Measurements from ENCODE around the gene YPEL3.

Gene YPEL3

GRCh38 chr16:30092373-30093010 is 3.5 kb downstream of the YPEL3 start:
- Histone ChIP-seq H3K36me3 (ENCODE audit: control insufficient read depth in 2 of 2, insufficient read depth in 1 of 2, low read length in 2 of 2) (peaks cover 0 to 15% of the 10 kb centered on the region in 2 experiments; a peak in 1 of 3 replicates), H3K9me3 (ENCODE audit: control insufficient read depth, insufficient read depth, low read depth, low read length) (no peaks in the 10 kb centered on the region), H3K27ac (ENCODE audit: extremely low read depth, low read depth, low read length) (peak overlapping the region; percentile 8; the same call in 1 of the 2 replicates), H3K4me1 (ENCODE audit: control insufficient read depth, insufficient read depth, low read length) (no peaks in the 10 kb centered on the region), H3K4me3 (ENCODE audit: low read depth, low read length) (no peak overlapping the region)
- POLR2A ChIA-PET: interaction anchor here (0.6 to 3.3 kb wide), 11 partner anchors 13 to 405 kb away, joined by 3 to 26 read pairs (median 3); partner anchors contain the start of genes ALDOA, CORO1A, PPP4C and ZNF771
- CTCF ChIA-PET: interaction anchor here (0.6 to 5.0 kb wide), 25 partner anchors 10 to 1095 kb away, joined by 3 to 38 read pairs (median 4); partner anchors contain the start of genes DCTPP1, GDPD3, PPP4C and ZNF771
- no peak for TF ChIP-seq HOXD13 (CRISPR knock-in tag; IDR thresholded peaks at IDR 0.05; ENCODE audit: borderline replicate concordance)
- TF ChIP-seq RBAK (tag by site-specific recombination; IDR thresholded peaks at IDR 0.05): no peak
- TF ChIP-seq ZBTB8A (tag by site-specific recombination; IDR thresholded peaks at IDR 0.05): peak; percentile 56
- TF ChIP-seq ZNF629 (tag by site-specific recombination; IDR thresholded peaks at IDR 0.05): peak; percentile 87
- TF ChIP-seq ZNF513 (tag by site-specific recombination; IDR thresholded peaks at IDR 0.05): no peak
- TF ChIP-seq ZNF132 (tag by site-specific recombination; IDR thresholded peaks at IDR 0.05; ENCODE audit: borderline replicate concordance): no peak
- no peak; the same call in 1 of the 2 replicates for TF ChIP-seq TRIM28 (IDR thresholded peaks at IDR 0.05; ENCODE audit: borderline replicate concordance, low read length)
- peak; percentile 73 for TF ChIP-seq ZNF600 (tag by site-specific recombination; IDR thresholded peaks at IDR 0.05)
- no peak for TF ChIP-seq FEZF1 (tag by site-specific recombination; IDR thresholded peaks at IDR 0.05)
- no peak for TF ChIP-seq ZNF350 (tag by site-specific recombination; IDR thresholded peaks at IDR 0.05)
- peak; percentile 57; the same call in 1 of the 2 replicates for TF ChIP-seq ZNF398 (tag by site-specific recombination; IDR thresholded peaks at IDR 0.05)
- TF ChIP-seq ZNF645 (tag by site-specific recombination; IDR thresholded peaks at IDR 0.05): peak; percentile 28; the same call in 1 of the 2 replicates
- TF ChIP-seq ZNF248 (tag by site-specific recombination; IDR thresholded peaks at IDR 0.05): no peak
- no peak for TF ChIP-seq ZNF558 (tag by site-specific recombination; IDR thresholded peaks at IDR 0.05)
- TF ChIP-seq ZBTB7A (tag by site-specific recombination; IDR thresholded peaks at IDR 0.05; ENCODE audit: low read depth): peak; percentile 82
- TF ChIP-seq ZNF140 (tag by site-specific recombination; IDR thresholded peaks at IDR 0.05): no peak
- no peak for TF ChIP-seq ZNF16 (tag by site-specific recombination; IDR thresholded peaks at IDR 0.05; ENCODE audit: low read depth)
- no peak; the same call in 1 of the 2 replicates for TF ChIP-seq KLF8 (tag by site-specific recombination; IDR thresholded peaks at IDR 0.05)
- peak; percentile 19; the same call in 1 of the 2 replicates for TF ChIP-seq ZNF324 (tag by site-specific recombination; IDR thresholded peaks at IDR 0.05)
- no peak for TF ChIP-seq ZNF548 (tag by site-specific recombination; IDR thresholded peaks at IDR 0.05)
- peak; percentile 38; the same call in 1 of the 2 replicates for TF ChIP-seq ZNF2 (tag by site-specific recombination; IDR thresholded peaks at IDR 0.05)
- 0 out of 2 replicates have a peak, but pooled peaks have one; percentile 64 for TF ChIP-seq ZNF394 (tag by site-specific recombination; IDR thresholded peaks at IDR 0.05; ENCODE audit: borderline replicate concordance)
- TF ChIP-seq ZBTB6 (tag by site-specific recombination; IDR thresholded peaks at IDR 0.05): 0 out of 2 replicates have a peak, but pooled peaks have one; percentile 12
- 0 out of 2 replicates have a peak, but pooled peaks have one; percentile 77 for TF ChIP-seq ZEB2 (tag by site-specific recombination; IDR thresholded peaks at IDR 0.05)
- no peak for TF ChIP-seq ZNF223 (tag by site-specific recombination; IDR thresholded peaks at IDR 0.05)
- 0 out of 2 replicates have a peak, but pooled peaks have one; percentile 48 for TF ChIP-seq GLI4 (tag by site-specific recombination; IDR thresholded peaks at IDR 0.05)
- peak; percentile 82 for TF ChIP-seq ZNF24 (tag by site-specific recombination; IDR thresholded peaks at IDR 0.05)
- no peak for TF ChIP-seq AEBP2 (tag by site-specific recombination; IDR thresholded peaks at IDR 0.05; ENCODE audit: borderline replicate concordance)

Measured in HEK293 (cell line).